HEK293 (cell line): Measurements from ENCODE around the gene TRABD.
A peak's percentile ranks its signal among the peaks of the same experiment; 100 is the strongest.

Experiments used
- CTCF ChIA-PET: fragments of 350-600 bp; formaldehyde crosslinking; extraction: SDS; loops from one replicate; lab custom pipeline; 2021; ENCODE audit warnings: antibody characterized with exemption; lab: Yijun Ruan, JAX
- POLR2A ChIA-PET: fragments of 300-600 bp; formaldehyde crosslinking; extraction: SDS; loops from one replicate; lab custom pipeline; 2020; ENCODE audit warnings: antibody characterized with exemption, inconsistent platforms; lab: Yijun Ruan, JAX
- H3K27ac ChIP-seq: fragments of 200-500 bp; sonication (Bioruptor generic); 2 replicates; pipeline ENCODE4 v1.5.1; 2014; ENCODE audit warnings: low read depth, low read length, control low read depth, inconsistent platforms; ENCODE audit errors: extremely low read depth
- H3K36me3 ChIP-seq, 2 experiments: fragments of 200-500 bp in 1 of 2; sonication (Bioruptor generic) in 1 of 2; 1 replicate in 1 of 2; 2 replicates in 1 of 2; pipeline ENCODE4 v1.5.1; 2014 to 2017; ENCODE audit warnings: inconsistent platforms in 2 of 2, low read length in 2 of 2; ENCODE audit not compliant: control insufficient read depth in 2 of 2, insufficient read depth in 1 of 2
- H3K4me1 ChIP-seq: fragments of 200-500 bp; sonication (Bioruptor generic); 2 replicates; pipeline ENCODE4 v1.5.1; 2014; ENCODE audit warnings: mild to moderate bottlenecking, low read length, inconsistent platforms; ENCODE audit not compliant: control insufficient read depth, insufficient read depth
- H3K4me3 ChIP-seq: 2 replicates; pipeline ENCODE4 v1.5.1; 2011; ENCODE audit warnings: low read depth, mild to moderate bottlenecking, control low read depth, low read length, moderate library complexity
- H3K9me3 ChIP-seq: fragments of 200-500 bp; sonication (Bioruptor generic); 2 replicates; pipeline ENCODE4 v1.5.1; 2014; ENCODE audit warnings: low read depth, low read length, inconsistent platforms; ENCODE audit not compliant: control insufficient read depth, insufficient read depth
- BCL11B ChIP-seq: fragments of 450-650 bp; formaldehyde crosslinking; IDR thresholded peaks from 2 replicates; pipeline ENCODE4 v1.5.1; 2016; ENCODE audit warnings: low read depth, missing biosample characterization, missing genetic modification characterization
- FEZF1 ChIP-seq: fragments of 450-650 bp; formaldehyde crosslinking; IDR thresholded peaks from 2 replicates; pipeline ENCODE4 v1.5.1; 2016; ENCODE audit warnings: missing biosample characterization, missing genetic modification characterization
- GFI1B ChIP-seq: fragments of 450-650 bp; formaldehyde crosslinking; IDR thresholded peaks from 2 replicates; pipeline ENCODE4 v1.5.1; 2016; ENCODE audit warnings: missing biosample characterization, missing genetic modification characterization
- GLIS2 ChIP-seq: fragments of 450-650 bp; formaldehyde crosslinking; IDR thresholded peaks from 2 replicates; pipeline ENCODE4 v1.5.1; 2016; ENCODE audit warnings: missing biosample characterization, missing genetic modification characterization
- KLF7 ChIP-seq: fragments of 450-650 bp; formaldehyde crosslinking; IDR thresholded peaks from 2 replicates; pipeline ENCODE4 v1.5.1; 2016; ENCODE audit warnings: missing biosample characterization, missing genetic modification characterization, borderline replicate concordance
- SCRT1 ChIP-seq: fragments of 450-650 bp; formaldehyde crosslinking; IDR thresholded peaks from 2 replicates; pipeline ENCODE4 v1.5.1; 2016; ENCODE audit warnings: missing biosample characterization, missing genetic modification characterization, borderline replicate concordance
- SP7 ChIP-seq: fragments of 450-650 bp; formaldehyde crosslinking; IDR thresholded peaks from 2 replicates; pipeline ENCODE4 v1.5.1; 2016; ENCODE audit warnings: missing biosample characterization, missing genetic modification characterization
- ZFHX2 ChIP-seq: fragments of 450-650 bp; formaldehyde crosslinking; conservative IDR thresholded peaks from 2 replicates; pipeline ENCODE4 v1.5.1; 2016; ENCODE audit warnings: missing biosample characterization, missing genetic modification characterization
- ZFP69B ChIP-seq: fragments of 450-650 bp; formaldehyde crosslinking; IDR thresholded peaks from 2 replicates; pipeline ENCODE4 v1.5.1; 2016; ENCODE audit warnings: missing biosample characterization, missing genetic modification characterization
- ZNF132 ChIP-seq: fragments of 450-650 bp; formaldehyde crosslinking; IDR thresholded peaks from 2 replicates; pipeline ENCODE4 v1.5.1; 2017; ENCODE audit warnings: missing biosample characterization, missing genetic modification characterization, borderline replicate concordance
- ZNF133 ChIP-seq: fragments of 450-650 bp; formaldehyde crosslinking; IDR thresholded peaks from 2 replicates; pipeline ENCODE4 v1.5.1; 2016; ENCODE audit warnings: missing biosample characterization, missing genetic modification characterization
- ZNF19 ChIP-seq: fragments of 450-650 bp; formaldehyde crosslinking; IDR thresholded peaks from 2 replicates; pipeline ENCODE4; 2016; ENCODE audit warnings: missing biosample characterization, missing genetic modification characterization, low read depth
- ZNF292 ChIP-seq: fragments of 450-650 bp; formaldehyde crosslinking; IDR thresholded peaks from 2 replicates; pipeline ENCODE4 v1.5.1; 2016; ENCODE audit warnings: low read depth, missing biosample characterization, missing genetic modification characterization, borderline replicate concordance
- ZNF350 ChIP-seq: fragments of 450-650 bp; formaldehyde crosslinking; IDR thresholded peaks from 2 replicates; pipeline ENCODE4 v1.5.0; 2017; ENCODE audit warnings: missing biosample characterization, mild to moderate bottlenecking, missing genetic modification characterization
- ZNF510 ChIP-seq: fragments of 450-650 bp; formaldehyde crosslinking; IDR thresholded peaks from 2 replicates; pipeline ENCODE4 v1.5.1; 2018; ENCODE audit warnings: mild to moderate bottlenecking, missing genetic modification characterization, missing biosample characterization; ENCODE audit not compliant: insufficient replicate concordance
- ZNF521 ChIP-seq: fragments of 450-650 bp; formaldehyde crosslinking; IDR thresholded peaks from 2 replicates; pipeline ENCODE4 v1.5.1; 2017; ENCODE audit warnings: missing biosample characterization, mild to moderate bottlenecking, missing genetic modification characterization
- ZNF560 ChIP-seq: fragments of 450-650 bp; formaldehyde crosslinking; IDR thresholded peaks from 2 replicates; pipeline ENCODE4 v1.5.1; 2017; ENCODE audit warnings: missing biosample characterization, missing genetic modification characterization, borderline replicate concordance
- ZNF600 ChIP-seq: fragments of 450-650 bp; formaldehyde crosslinking; IDR thresholded peaks from 2 replicates; pipeline ENCODE4 v1.5.1; 2016; ENCODE audit warnings: missing biosample characterization, missing genetic modification characterization
- ZNF707 ChIP-seq: fragments of 450-650 bp; formaldehyde crosslinking; IDR thresholded peaks from 2 replicates; pipeline ENCODE4 v1.5.1; 2016; ENCODE audit warnings: missing biosample characterization, missing genetic modification characterization
- ZNF776 ChIP-seq: fragments of 450-650 bp; formaldehyde crosslinking; IDR thresholded peaks from 2 replicates; pipeline ENCODE4 v1.5.0; 2017; ENCODE audit warnings: missing biosample characterization, missing genetic modification characterization, borderline replicate concordance
- TF ChIP-seq, protein P1 (sequence below): fragments of 450-650 bp; formaldehyde crosslinking; IDR thresholded peaks from 2 replicates; pipeline ENCODE4 v1.5.1; 2016; ENCODE audit warnings: missing biosample characterization, missing genetic modification characterization
- TF ChIP-seq, protein P2 (sequence below): fragments of 450-650 bp; formaldehyde crosslinking; IDR thresholded peaks from 2 replicates; pipeline ENCODE4 v1.5.1; 2016; ENCODE audit warnings: missing biosample characterization, missing genetic modification characterization
- TF ChIP-seq, protein P3 (sequence below): fragments of 450-650 bp; formaldehyde crosslinking; optimal IDR thresholded peaks from 2 replicates; pipeline ENCODE3; 2016; ENCODE audit warnings: missing biosample characterization, mild to moderate bottlenecking, missing genetic modification characterization
- TF ChIP-seq, protein P4 (sequence below): fragments of 450-650 bp; formaldehyde crosslinking; IDR thresholded peaks from 2 replicates; pipeline ENCODE4 v1.5.1; 2016; ENCODE audit warnings: missing biosample characterization, missing genetic modification characterization

The TRABD gene

DNA sequence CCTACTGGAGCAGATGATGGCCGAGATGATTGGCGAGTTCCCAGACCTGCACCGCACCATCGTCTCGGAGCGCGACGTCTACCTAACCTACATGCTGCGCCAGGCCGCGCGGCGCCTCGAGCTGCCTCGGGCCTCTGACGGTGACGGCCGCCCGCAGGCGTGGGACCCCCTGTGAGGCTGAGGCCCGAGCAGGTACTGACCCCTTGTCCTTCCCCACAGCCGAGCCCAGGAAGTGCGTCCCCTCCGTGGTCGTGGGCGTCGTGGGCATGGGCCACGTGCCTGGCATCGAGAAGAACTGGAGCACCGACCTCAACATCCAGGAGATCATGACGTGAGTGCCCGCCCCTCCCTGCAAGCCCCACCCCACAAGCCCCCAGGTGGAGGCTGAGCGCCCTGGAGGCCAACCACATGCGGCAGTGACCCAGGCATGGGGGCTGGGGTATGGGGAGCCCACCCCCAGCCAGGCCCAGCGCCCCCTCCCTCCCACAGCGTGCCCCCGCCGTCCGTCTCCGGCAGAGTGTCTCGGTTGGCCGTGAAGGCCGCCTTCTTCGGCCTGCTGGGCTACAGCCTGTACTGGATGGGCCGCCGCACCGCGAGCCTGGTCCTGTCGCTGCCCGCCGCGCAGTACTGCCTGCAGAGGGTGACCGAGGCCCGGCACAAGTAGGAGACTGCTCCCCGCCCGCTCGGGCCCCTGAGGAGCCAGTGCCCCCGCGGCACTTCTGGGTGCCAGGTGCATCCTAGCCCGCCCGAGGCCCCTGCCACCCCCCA lies 12.3 kb downstream of the TRABD start:
- POLR2A ChIA-PET, result interaction anchor here (0.6 kb wide), 1 partner anchor 80 kb away, joined by 5 read pairs; no protein-coding TSS in a partner anchor
- TF ChIP-seq GLIS2 (tag by site-specific recombination), result 0 out of 2 replicates have a peak, but pooled peaks have one; percentile 31
- TF ChIP-seq BCL11B, result no peak
- no peaks in the 10 kb centered on the region for H3K9me3 ChIP-seq
- H3K36me3 ChIP-seq, result peaks cover 13 to 69% of the 10 kb centered on the region in 2 experiments
- no peak overlapping the region for H3K27ac ChIP-seq
- peaks cover 5% of the 10 kb centered on the region; the same call in 1 of the 2 replicates for H3K4me1 ChIP-seq
- H3K4me3 ChIP-seq, result no peak overlapping the region
- CTCF ChIA-PET, result interaction anchor here (2.3 kb wide), 1 partner anchor 8 kb away, joined by 5 read pairs; no protein-coding TSS in a partner anchor

DNA sequence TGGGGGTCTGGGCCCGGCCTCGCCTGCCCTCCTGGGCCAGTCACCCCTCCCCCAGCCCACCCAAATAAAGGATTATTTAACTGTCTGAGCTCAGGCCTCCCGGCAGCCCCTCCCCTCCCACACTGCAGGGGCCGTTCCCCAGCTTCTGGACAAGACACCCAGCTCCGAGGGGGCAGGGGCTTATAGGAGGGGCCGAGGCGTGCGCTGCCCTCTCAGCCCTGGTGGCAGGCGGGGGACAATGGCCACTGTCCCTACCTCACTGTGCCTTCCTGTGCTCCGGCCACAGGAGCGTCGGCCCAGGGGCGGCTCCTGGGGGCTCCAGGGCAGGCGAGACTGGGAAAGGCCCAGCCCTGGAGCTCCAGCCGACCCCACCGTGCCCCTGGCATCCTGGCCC lies 12.9 kb downstream of the TRABD start:
- H3K4me1 ChIP-seq, result peaks cover 5% of the 10 kb centered on the region; the same call in 1 of the 2 replicates
- H3K9me3 ChIP-seq, result no peaks in the 10 kb centered on the region
- no peak overlapping the region for H3K27ac ChIP-seq
- H3K36me3 ChIP-seq, result peaks cover 16 to 69% of the 10 kb centered on the region in 2 experiments
- no peak for TF ChIP-seq ZNF19 (tag by site-specific recombination)
- no peak for TF ChIP-seq ZNF510 (tag by site-specific recombination)
- TF ChIP-seq, protein P1, sequence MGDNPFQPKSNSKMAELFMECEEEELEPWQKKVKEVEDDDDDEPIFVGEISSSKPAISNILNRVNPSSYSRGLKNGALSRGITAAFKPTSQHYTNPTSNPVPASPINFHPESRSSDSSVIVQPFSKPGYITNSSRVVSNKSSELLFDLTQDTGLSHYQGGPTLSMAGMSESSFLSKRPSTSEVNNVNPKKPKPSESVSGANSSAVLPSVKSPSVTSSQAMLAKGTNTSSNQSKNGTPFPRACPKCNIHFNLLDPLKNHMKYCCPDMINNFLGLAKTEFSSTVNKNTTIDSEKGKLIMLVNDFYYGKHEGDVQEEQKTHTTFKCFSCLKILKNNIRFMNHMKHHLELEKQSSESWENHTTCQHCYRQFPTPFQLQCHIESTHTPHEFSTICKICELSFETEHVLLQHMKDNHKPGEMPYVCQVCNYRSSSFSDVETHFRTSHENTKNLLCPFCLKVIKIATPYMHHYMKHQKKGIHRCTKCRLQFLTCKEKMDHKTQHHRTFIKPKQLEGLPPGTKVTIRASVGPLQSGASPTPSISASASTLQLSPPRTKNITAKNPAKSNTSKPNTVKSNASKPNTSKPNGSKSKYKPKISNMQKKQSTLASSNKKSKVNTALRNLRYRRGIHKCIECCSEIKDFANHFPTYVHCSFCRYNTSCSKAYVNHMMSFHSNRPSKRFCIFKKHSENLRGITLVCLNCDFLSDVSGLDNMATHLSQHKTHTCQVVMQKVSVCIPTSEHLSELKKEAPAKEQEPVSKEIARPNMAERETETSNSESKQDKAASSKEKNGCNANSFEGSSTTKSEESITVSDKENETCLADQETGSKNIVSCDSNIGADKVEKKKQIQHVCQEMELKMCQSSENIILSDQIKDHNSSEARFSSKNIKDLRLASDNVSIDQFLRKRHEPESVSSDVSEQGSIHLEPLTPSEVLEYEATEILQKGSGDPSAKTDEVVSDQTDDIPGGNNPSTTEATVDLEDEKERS (tag by site-specific recombination), result no peak
- TF ChIP-seq SCRT1 (tag by site-specific recombination), result no peak
- TF ChIP-seq ZNF350 (tag by site-specific recombination), result no peak
- ChIA-PET CTCF (interaction anchor here (2.3 kb wide), 1 partner anchor 8 kb away, joined by 5 read pairs; no protein-coding TSS in a partner anchor), POLR2A (interaction anchor here (0.6 kb wide), 2 partner anchors 44 to 81 kb away, joined by 4 to 5 read pairs; no protein-coding TSS in a partner anchor)
- H3K4me3 ChIP-seq, result no peak overlapping the region

DNA sequence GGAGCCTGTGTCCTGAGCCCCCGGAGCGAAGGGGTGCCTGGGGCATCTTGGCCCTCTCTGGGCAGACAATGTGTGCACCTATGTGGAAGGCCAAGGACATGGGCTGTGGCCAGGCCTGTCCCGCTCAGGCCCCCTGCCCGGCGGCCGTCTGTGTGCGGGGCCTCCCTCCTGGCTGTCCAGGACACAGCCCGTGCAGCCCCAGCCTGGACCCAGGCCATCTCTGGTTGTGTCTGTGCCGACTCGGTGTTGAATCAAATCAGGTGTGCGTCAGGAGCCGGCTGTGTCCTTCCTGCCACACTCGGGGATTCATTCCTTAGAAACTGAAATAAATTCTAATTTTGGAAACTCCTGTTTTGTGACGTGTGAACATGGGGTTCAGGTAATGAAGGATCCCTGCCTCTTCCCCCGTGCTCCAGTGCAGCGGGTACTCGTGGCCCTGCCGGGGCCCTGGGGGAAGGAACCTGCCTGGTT lies 13.6 kb downstream of the TRABD start:
- H3K36me3 ChIP-seq, result peaks cover 21 to 67% of the 10 kb centered on the region in 2 experiments
- no peak overlapping the region for H3K4me3 ChIP-seq
- H3K4me1 ChIP-seq, result peaks cover 5% of the 10 kb centered on the region; the same call in 1 of the 2 replicates
- CTCF ChIA-PET, result interaction anchor here (2.3 kb wide), 1 partner anchor 9 kb away, joined by 5 read pairs; no protein-coding TSS in a partner anchor
- H3K27ac ChIP-seq, result peak overlapping the region; percentile 82
- no peaks in the 10 kb centered on the region for H3K9me3 ChIP-seq
- POLR2A ChIA-PET, result interaction anchor here (1.0 to 1.2 kb wide), 2 partner anchors 9 to 27 kb away, joined by 5 to 8 read pairs; no protein-coding TSS in a partner anchor
- no peak for TF ChIP-seq KLF7 (tag by site-specific recombination)
- TF ChIP-seq, protein P2, sequence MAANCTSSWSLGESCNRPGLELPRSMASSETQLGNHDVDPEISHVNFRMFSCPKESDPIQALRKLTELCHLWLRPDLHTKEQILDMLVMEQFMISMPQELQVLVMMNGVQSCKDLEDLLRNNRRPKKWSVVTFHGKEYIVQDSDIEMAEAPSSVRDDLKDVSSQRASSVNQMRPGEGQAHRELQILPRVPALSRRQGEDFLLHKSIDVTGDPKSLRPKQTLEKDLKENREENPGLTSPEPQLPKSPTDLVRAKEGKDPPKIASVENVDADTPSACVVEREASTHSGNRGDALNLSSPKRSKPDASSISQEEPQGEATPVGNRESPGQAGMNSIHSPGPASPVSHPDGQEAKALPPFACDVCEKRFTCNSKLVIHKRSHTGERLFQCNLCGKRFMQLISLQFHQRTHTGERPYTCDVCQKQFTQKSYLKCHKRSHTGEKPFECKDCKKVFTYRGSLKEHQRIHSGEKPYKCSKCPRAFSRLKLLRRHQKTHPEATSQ, result no peak
- TF ChIP-seq, protein P3, sequence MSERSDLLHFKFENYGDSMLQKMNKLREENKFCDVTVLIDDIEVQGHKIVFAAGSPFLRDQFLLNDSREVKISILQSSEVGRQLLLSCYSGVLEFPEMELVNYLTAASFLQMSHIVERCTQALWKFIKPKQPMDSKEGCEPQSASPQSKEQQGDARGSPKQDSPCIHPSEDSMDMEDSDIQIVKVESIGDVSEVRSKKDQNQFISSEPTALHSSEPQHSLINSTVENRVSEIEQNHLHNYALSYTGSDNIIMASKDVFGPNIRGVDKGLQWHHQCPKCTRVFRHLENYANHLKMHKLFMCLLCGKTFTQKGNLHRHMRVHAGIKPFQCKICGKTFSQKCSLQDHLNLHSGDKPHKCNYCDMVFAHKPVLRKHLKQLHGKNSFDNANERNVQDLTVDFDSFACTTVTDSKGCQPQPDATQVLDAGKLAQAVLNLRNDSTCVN (tag by site-specific recombination), result no peak
- TF ChIP-seq ZNF292 (tag by site-specific recombination), result no peak
- no peak for TF ChIP-seq ZNF132 (tag by site-specific recombination)
- no peak for TF ChIP-seq SP7 (tag by site-specific recombination)
- TF ChIP-seq ZNF600 (tag by site-specific recombination), result no peak
- TF ChIP-seq FEZF1 (tag by site-specific recombination), result no peak
- no peak for TF ChIP-seq ZNF776
- TF ChIP-seq ZNF707 (tag by site-specific recombination), result no peak
- no peak for TF ChIP-seq ZNF521 (tag by site-specific recombination)
- TF ChIP-seq, protein P4, sequence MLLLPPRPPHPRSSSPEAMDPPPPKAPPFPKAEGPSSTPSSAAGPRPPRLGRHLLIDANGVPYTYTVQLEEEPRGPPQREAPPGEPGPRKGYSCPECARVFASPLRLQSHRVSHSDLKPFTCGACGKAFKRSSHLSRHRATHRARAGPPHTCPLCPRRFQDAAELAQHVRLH (tag by site-specific recombination), result no peak
- TF ChIP-seq GFI1B (tag by site-specific recombination), result no peak
- TF ChIP-seq ZFP69B (tag by site-specific recombination), result no peak
- TF ChIP-seq ZFHX2 (tag by site-specific recombination), result no peak
- no peak for TF ChIP-seq ZNF133 (tag by site-specific recombination)
- no peak for TF ChIP-seq ZNF560 (tag by site-specific recombination)
